ENCODE data around the gene OR52K1.
"Not testable (repeated sequence)": the region's sequence is repeated elsewhere in the genome, so short reads cannot be mapped to it uniquely, and the experiment has no call there.

The OR52K1 gene

DNA sequence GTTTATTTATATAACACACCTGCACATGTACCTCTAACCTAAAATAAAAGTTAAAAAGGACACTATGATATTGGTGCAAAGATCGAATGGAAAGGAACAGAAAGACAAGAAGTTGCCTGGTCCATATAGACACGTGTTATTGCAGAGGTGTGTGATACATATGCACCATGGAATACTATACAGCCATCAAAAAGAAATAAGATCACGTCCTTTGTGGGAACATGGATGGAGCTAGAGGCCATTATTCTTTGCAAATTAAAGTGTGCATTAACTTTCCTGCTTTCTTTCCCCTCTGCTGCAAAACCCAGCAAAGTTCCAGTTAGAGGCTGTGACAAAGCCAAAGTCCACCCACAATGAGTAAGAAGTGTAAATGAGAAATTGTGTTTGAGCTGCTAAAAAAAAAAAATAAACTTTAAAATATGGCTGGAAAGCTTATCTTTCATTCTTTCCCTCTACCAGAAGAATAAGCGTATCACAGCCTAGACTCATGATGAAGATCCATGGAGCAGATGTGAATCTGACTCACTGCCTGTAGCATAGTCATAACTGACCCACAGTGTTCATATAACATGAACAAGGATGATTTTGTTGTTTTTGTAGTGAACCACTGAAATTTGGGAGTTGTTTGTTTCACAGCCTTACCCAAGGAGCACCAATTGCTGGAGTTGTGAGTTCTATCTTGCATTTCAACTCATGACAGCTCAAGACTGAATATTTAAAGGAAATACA is 9.6 kb downstream of the OR52K1 start:
- no peak for DNase-seq (ENCODE audit: low read depth)

DNA sequence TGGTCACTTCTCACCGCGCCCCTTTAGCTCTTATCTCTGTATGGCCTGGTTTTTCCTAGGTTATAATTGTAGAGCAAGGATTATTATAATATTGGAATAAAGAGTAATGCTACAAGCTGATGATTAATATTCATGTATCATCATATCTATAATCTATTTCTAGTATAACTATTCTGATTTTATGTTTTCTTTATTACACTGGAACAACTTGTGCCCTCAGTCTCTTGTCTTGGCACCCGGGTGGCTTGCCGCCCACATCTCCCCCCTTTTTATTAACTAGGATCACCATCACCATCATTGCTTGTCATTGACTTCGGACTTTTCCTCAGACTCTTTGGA is 11.0 kb downstream of the OR52K1 start:
- no peak for DNase-seq (ENCODE audit: low read depth)

DNA sequence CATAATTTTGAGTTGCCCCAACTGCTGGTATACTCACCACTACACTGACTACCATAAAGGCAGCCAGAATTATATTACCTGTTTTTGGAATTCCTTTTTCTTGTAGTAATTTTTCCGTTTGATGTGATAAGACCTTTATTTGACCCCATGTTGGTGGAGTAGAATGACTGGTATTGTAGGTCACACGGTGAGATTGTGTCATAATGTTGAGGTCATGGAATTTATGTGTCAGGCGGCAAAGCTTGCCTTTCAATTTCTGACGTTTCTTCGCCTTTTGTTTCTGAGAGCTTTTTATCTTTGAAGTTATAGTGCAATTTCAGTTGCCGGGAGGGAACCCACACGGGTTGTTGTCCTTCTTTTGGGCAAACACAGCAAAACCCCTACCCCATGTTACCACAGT is 13.0 kb downstream of the OR52K1 start:
- DNase-seq (ENCODE audit: low read depth) = no peak

DNA sequence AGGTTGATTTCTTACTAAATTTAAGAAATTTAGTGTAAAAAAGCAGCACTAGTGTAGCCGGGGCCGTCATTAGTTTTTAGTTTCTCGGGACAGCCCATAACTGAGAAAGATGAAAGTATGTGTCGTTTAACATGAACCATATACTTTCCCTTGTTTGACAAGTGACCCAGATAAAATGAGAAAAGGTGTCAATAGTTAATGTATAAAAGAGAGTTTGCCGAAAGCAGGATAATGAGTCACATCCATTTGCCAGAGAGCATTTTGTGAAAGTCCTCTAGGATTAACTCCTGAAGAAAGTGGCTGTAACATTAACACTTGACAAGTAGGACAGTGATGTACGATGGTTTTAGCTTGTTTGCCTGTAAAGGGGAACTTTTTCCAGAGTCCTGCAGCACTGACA is 13.5 kb downstream of the OR52K1 start:
- no peak for DNase-seq (ENCODE audit: low read depth)

DNA sequence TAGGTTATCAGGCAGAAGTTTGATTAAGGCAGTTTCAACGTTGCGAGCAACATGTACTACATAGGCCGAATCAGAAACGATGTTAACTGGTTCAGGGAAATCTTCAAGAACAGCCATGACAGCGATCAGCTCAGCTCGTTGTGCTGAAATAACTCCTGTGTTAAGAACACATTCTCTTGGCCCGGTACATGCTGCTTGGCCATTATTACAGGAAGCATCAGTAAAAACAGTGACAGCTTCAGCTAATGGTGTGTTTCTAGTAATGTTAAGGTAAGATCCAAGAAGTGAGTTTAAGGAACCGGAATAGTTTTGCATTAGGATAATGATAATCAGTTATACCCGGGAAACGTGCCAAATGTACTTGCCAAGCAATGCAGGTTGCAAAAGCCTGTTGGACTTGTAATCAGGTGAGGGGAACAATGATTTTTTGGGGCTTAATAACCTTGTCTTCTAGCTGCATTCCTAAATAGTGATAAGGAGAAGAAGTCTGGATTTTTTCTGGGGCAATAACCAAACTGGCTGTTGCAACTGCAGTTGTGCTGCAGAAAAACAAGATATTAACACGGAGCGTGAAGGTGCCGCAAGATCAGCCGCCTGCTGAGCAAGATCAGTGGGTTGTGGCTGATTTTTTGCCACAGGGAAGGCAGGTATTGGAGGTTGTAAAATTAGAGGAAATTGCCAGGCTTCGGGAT is 14.3 kb downstream of the OR52K1 start:
- DNase-seq (ENCODE audit: low read depth) = no peak

DNA sequence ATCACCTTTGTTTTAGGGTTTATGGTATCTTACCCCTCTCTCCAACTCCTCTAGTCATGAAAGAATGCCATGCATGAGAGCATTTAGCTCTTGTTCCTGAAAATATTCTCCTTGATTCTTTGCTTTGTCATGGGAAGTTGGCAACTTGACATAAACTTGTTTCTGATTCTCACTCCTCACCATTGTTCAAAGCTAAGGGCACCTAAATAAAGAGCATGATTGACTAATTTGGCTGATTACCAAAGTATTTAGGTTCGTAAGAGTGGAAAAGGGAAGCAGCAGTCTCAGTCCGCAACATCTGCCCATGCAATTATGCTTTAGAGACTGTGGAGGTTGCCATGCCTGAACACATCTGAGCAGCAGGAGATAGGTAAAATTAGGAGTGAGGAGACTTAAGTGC is 26.4 kb downstream of the OR52K1 start:
- no peak for DNase-seq (ENCODE audit: low read depth)

DNA sequence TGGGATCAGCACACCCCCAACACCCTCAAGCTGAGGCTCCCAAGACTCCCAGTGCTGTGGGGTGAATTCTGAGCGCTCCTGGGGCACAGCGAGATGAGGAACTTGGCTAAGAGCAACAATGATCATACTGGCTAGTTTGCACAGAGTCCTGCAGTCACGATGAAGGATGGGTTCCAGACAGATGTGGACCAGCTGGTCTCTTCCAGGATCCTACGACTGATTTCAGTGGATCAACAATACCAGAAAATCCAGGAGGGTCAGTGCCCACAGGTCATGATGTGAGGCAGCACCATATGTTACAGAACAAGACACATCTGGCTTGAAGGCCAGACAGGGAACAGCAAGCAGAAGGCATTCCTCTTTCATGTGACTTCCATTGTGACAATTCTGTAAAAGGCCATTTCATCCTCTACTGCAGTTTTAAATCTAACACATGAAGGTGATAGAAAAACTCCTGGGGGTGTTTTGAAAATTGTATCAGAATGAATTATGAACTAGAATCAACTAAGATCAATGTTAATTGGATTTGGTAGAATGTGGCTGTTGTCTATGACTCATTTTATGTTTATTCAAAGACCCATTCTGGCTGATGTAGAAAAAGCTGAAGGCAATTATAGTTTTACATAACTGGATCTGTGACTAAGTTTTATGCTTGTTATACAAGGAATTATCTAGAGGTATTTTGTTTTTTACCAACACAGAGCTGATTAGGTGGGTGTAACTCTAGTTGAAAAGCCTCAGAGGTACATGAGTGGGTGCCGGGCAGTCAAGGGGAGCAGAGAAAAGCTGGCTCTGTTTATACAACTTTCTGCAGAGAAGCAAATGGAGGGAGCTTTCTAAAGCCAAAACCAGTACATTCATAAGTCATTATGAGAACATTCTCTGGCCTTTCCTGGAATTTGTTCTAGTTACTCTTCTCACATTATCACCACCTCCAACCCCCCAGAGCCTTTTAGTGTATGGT is 29.1 kb downstream of the OR52K1 start:
- no peak for DNase-seq (ENCODE audit: low read depth)

DNA sequence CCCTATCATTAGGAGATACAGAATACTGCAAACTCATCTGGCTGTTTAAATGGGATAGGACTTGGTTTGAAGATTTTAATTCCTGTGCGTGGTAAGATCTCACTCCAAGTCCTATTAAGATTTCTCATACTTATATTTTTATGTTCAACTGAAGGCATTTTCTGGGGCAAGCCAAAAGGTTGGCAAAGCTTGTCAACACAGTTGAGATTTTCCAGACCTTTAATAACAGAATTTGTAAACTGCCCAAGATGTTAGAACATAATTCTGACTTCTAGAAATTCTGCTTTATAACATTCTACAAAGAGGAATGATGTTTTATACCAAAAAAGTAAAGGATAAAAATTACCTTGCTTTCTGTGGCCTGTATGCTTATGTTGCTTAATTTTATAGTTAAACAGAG is 31.8 kb downstream of the OR52K1 start:
- no peak for DNase-seq (ENCODE audit: low read depth)

DNA sequence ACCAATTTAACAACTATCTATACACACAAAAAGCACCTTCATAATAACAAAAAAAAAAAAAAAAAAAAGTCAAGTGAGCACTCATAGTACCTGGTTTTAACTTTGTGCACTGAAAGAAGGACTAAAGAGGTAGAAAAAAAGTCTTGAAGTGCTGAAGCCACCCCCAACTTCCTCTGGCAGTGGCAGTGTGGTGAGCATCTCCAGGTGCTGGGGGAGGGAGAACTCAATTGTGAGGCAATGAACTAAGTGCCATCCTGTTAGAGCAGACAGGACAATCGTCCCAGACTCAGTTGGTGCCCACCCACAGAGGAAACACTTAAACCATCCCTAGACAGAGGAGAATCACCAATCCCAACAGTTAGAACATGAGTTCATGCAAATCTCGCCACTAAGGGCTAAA is 39.9 kb downstream of the OR52K1 start:
- DNase-seq (ENCODE audit: low read depth) = no peak

DNA sequence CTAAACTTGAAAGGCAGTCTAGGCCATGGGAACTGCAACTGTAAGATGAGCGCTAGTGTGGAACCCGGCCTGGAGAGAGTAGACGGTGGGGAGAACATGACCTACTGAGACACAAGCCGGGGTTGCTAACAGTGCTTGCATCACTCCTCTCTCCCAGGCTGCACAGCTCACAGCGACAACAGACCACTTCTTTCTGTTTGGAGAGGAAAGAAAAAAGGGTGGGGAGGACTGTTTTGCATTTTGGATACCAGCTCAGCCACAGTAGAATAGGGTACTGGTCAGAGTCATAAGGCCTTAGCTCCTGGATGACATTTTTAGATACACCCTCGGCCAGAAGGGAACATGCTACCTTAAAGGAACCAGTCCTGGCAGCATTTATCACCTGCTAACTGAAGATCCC is 40.3 kb downstream of the OR52K1 start:
- DNase-seq (ENCODE audit: low read depth) = no peak

DNA sequence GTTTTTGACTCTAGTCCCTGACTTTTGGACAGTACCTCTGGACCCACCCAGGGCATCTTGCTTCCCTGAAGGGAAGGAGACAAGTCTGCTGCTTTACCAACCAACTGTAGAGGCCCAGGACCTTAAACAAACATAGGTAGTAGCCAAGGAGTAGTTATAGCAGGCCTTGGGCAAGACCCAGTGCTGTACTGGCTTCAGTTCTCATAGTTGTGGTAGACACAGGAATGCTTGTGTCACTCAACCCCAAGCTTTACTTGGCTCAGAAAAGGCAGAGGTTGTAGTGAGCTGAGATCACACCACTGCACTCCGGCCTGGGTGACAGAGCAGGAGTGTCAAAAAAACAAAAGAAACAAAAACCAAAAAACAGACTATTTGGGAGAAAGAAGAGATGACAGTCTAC is 41.2 kb downstream of the OR52K1 start:
- DNase-seq (ENCODE audit: low read depth) = no peak

DNA sequence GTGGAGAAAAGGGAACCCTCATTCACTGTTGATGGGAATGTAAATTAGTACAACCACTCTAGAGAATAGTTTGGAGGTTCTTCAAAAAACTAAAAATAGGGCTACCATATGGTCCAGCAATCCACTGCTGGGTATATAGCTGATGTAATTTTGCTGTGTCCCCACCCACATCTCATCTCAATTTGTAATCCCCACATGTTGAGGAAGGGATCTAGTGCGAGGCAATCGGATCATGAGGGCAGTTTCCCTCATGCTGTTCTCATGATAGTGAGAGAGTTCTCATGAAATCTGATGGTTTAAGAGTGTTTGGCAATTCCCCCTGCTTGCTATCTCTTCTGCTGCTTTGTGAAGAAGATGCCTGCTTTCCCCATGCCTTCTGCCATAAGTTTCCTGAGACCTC is 45.5 kb downstream of the OR52K1 start:
- DNase-seq (ENCODE audit: low read depth) = no peak

DNA sequence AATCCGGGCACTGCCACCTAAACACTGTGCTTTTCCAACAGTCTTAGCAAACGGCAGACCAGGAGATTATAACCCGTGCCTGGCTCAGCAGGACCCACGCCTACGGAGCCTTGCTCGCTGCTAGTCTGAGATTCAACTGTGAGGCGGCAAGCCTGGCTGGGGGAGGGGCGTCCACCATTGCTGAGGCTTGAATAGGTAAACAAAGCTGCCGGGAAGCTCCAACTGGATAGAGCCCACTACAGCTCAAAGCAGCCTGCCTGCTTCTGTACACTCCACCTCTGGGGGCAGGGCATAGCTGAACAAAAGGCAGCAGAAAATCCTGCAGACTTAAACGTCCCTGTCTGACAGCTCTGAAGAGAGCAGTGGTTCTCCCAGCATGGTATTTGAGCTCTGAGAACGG is 49.2 kb downstream of the OR52K1 start:
- not testable (repeated sequence) for DNase-seq (ENCODE audit: low read depth)

DNA sequence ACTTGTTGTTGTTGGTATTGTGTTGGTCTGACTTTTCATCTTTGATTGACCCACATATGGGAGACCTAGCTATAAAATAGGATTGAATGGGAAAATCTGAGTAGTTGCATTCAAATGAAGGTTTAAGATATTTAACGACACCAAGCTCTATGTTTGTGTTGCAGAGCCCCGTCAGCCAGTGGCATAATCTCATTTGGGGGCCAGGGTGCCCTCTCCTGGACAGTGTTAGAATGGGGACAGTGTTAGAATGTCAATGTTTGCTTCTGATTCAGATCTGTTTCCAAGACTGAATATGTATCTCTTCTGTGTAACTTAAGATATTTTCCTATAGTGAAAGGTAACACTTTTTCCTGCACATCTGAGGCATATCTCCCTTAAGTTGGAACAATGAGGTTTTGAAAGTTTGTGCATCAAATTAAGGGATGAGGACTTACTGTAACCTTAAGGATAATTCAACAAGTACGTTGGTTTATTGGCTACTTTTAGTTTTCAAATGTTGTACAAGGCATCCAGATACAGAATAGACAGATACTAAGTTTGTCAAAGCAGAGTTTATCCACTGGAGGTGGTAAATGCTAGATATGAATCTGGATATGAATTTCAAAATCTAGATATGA is 57.3 kb downstream of the OR52K1 start:
- peak; percentile 3 for DNase-seq (ENCODE audit: low read depth)

DNA sequence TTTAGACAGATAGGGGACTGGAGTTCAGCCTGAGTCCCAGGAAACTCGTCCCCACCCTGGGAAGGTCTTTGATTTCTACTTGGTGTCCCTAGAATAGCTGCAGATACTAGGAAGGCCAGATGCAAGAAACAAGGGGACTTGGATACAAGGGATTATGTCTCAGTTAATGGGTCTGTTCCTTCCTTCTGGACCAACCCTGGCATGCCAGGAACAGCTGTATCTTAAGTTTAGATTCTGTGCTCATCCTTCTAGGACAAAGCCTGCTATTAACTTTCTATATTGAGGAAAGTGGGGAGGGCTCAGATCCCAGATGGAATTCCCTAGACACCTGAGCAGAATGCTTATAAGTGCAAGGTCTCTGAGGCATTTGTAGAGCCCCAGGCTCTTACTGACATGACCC is 58.6 kb downstream of the OR52K1 start:
- DNase-seq (ENCODE audit: low read depth) = no peak

Data from amniotic epithelial cell (primary cell).